Suprapubic skin (tissue), 4 donors: ENCODE measurements around the gene PRM2. TPM values are rescaled to one million over a fixed set of nuclear protein-coding genes. Genes with fewer than 3 reads are reported as not detected.
"Not testable (repeated sequence)": the region's sequence is repeated elsewhere in the genome, so short reads cannot be mapped to it uniquely, and the experiment has no call there.

Experiments
- DNase-seq, 2 donors: peaks; one replicate each; pipeline ENCODE4 v3.0.0-alpha.2; 2019; ENCODE audit warnings: low spot score in 2 of 2
- H3K27ac ChIP-seq: fragments of 200-600 bp; sonication (generic); one replicate; pipeline ENCODE4 v1.5.1; 2019
- H3K27me3 ChIP-seq: fragments of 200-600 bp; sonication (generic); one replicate; pipeline ENCODE4 v1.5.1; 2019
- H3K36me3 ChIP-seq: fragments of 200-600 bp; sonication (generic); one replicate; pipeline ENCODE4 v1.5.1; 2019
- H3K4me1 ChIP-seq: fragments of 200-600 bp; sonication (generic); one replicate; pipeline ENCODE4 v1.5.1; 2019
- H3K4me3 ChIP-seq: fragments of 200-600 bp; sonication (generic); one replicate; pipeline ENCODE4 v1.5.1; 2019; ENCODE audit warnings: mild to moderate bottlenecking
- H3K9me3 ChIP-seq: fragments of 200-600 bp; sonication (generic); one replicate; pipeline ENCODE4 v1.5.1; 2019
- CTCF ChIP-seq, 2 donors: fragments of 200-600 bp in 1 of 2; fragments of 450-650 bp in 1 of 2; sonication (generic) in 1 of 2; IDR thresholded peaks; one replicate each; pipeline ENCODE4 v1.5.1; 2016 to 2019; ENCODE audit warnings: antibody characterized with exemption in 2 of 2, mild to moderate bottlenecking in 1 of 2, moderate library complexity in 1 of 2
- EP300 ChIP-seq: sonication (generic); formaldehyde crosslinking; IDR thresholded peaks from one replicate; pipeline ENCODE4 v1.6.1; 2017; ENCODE audit warnings: antibody characterized with exemption
- POLR2A ChIP-seq, 2 donors: fragments of 450-650 bp; IDR thresholded peaks; one replicate each; pipeline ENCODE4 v1.6.1; 2017; ENCODE audit warnings: antibody characterized with exemption in 2 of 2, mild to moderate bottlenecking in 2 of 2, moderate library complexity in 2 of 2
- POLR2AphosphoS5 ChIP-seq, 3 donors: sonication (generic); formaldehyde crosslinking; IDR thresholded peaks; one replicate each; pipeline ENCODE4 v1.6.1; 2017; ENCODE audit warnings: antibody characterized with exemption in 3 of 3
- WGBS: methylation state at CpG from one replicate; pipeline ENCODE4 v1.1.5; 2018; 5-methylcytosine and 5-hydroxymethylcytosine counted together
- total RNA-seq, 4 donors: library from RNA; depleted of rRNA; stranded (reverse); fragments of >200 nt; gene quantifications; one replicate each; pipeline ENCODE4 v1.1.0, GENCODE V29; 2016

Gene PRM2
- total RNA-seq, 4 donors from 2014 or later, result not detected

GRCh38 chr16:11291091-11291703 lies 14.9 kb upstream of the PRM2 start:
- Histone ChIP-seq H3K4me3 (no peak overlapping the region), H3K36me3 (no peaks in the 10 kb centered on the region), H3K9me3 (no peaks in the 10 kb centered on the region), H3K4me1 (no peaks in the 10 kb centered on the region), H3K27me3 (no peaks in the 10 kb centered on the region), H3K27ac (no peak overlapping the region)
- WGBS, result 73% methylated on average over 10 of the region's 10 CpGs
- no peak for DNase-seq
- TF ChIP-seq EP300 (no peak), POLR2A (IDR thresholded peaks at IDR 0.05) (no peak), POLR2AphosphoS5 (IDR thresholded peaks at IDR 0.05) (no peak), CTCF (IDR thresholded peaks at IDR 0.05) (no peak)

- H3K4me3 ChIP-seq, result no peak overlapping the region
- no peaks in the 10 kb centered on the region for H3K9me3 ChIP-seq
- H3K4me1 ChIP-seq, result no peaks in the 10 kb centered on the region
- no peak overlapping the region for H3K27ac ChIP-seq
- 94% methylated on average over 8 of the region's 8 CpGs for WGBS
- DNase-seq, result no peak
- TF ChIP-seq EP300 (no peak), CTCF (IDR thresholded peaks at IDR 0.05) (no peak), POLR2A (IDR thresholded peaks at IDR 0.05) (no peak), POLR2AphosphoS5 (IDR thresholded peaks at IDR 0.05) (no peak)
- no peaks in the 10 kb centered on the region for H3K27me3 ChIP-seq
- no peaks in the 10 kb centered on the region for H3K36me3 ChIP-seq
Observed at GRCh38 chr16:11290102-11290893, 14.0 kb upstream of the PRM2 start.

- H3K27me3 ChIP-seq, DNase-seq, H3K4me3 ChIP-seq, H3K36me3 ChIP-seq, H3K9me3 ChIP-seq, H3K4me1 ChIP-seq, H3K27ac ChIP-seq: not testable (repeated sequence)
- 88% methylated on average over 4 of the region's 4 CpGs for WGBS
Observed at GRCh38 chr16:11289696-11290095, 13.4 kb upstream of the PRM2 start.

- no peaks in the 10 kb centered on the region for H3K27me3 ChIP-seq
- DNase-seq, result no peak
- no peak overlapping the region for H3K27ac ChIP-seq
- TF ChIP-seq POLR2A (IDR thresholded peaks at IDR 0.05), result no peak
- no peak for TF ChIP-seq EP300
- TF ChIP-seq POLR2AphosphoS5 (IDR thresholded peaks at IDR 0.05), result no peak
- TF ChIP-seq CTCF (IDR thresholded peaks at IDR 0.05), result no peak
- no peaks in the 10 kb centered on the region for H3K36me3 ChIP-seq
- no peak overlapping the region for H3K4me3 ChIP-seq
- no peaks in the 10 kb centered on the region for H3K4me1 ChIP-seq
- 98% methylated on average over 2 of the region's 2 CpGs for WGBS
- no peaks in the 10 kb centered on the region for H3K9me3 ChIP-seq
Observed at GRCh38 chr16:11289202-11289601, 12.9 kb upstream of the PRM2 start.

GRCh38 chr16:11285842-11286241 lies 9.6 kb upstream of the PRM2 start:
- 78% methylated on average over 2 of the region's 2 CpGs for WGBS
- DNase-seq, result no peak
- no peak overlapping the region for H3K27ac ChIP-seq

More at GRCh38 chr16:11285842-11286241, 9.6 kb upstream of the PRM2 start:
- TF ChIP-seq POLR2A (IDR thresholded peaks at IDR 0.05), result no peak
- no peak for TF ChIP-seq EP300
- TF ChIP-seq CTCF (IDR thresholded peaks at IDR 0.05), result no peak
- TF ChIP-seq POLR2AphosphoS5 (IDR thresholded peaks at IDR 0.05), result no peak
- no peaks in the 10 kb centered on the region for H3K4me1 ChIP-seq
- H3K27me3 ChIP-seq, result no peaks in the 10 kb centered on the region
- no peak overlapping the region for H3K4me3 ChIP-seq
- H3K36me3 ChIP-seq, result no peaks in the 10 kb centered on the region
- H3K9me3 ChIP-seq, result no peaks in the 10 kb centered on the region
